Colonic mucosa (tissue), 4 donors: ENCODE measurements around the gene PEG3. TPM values are rescaled to one million over a fixed set of nuclear protein-coding genes. Genes with fewer than 3 reads are reported as not detected.

Source experiments
- DNase-seq: peaks from one replicate; pipeline ENCODE4 v3.0.0-alpha.2; 2020
- H3K27ac ChIP-seq: fragments of 200-600 bp; one replicate; pipeline ENCODE4 v1.8.0; 2021
- H3K27me3 ChIP-seq: fragments of 200-600 bp; one replicate; pipeline ENCODE4 v1.8.0; 2021
- H3K36me3 ChIP-seq: fragments of 200-600 bp; one replicate; pipeline ENCODE4 v1.8.0; 2021
- H3K4me1 ChIP-seq: fragments of 200-600 bp; one replicate; pipeline ENCODE4 v1.8.0; 2021; ENCODE audit warnings: mild to moderate bottlenecking
- H3K4me3 ChIP-seq: fragments of 200-600 bp; one replicate; pipeline ENCODE4 v1.8.0; 2021
- H3K9ac ChIP-seq, 2 donors: one replicate each; pipeline ENCODE4 v1.7.0; 2013; ENCODE audit warnings: control low read depth in 2 of 2, low read depth in 2 of 2, low read length in 2 of 2
- H3K9me3 ChIP-seq: fragments of 200-600 bp; one replicate; pipeline ENCODE4 v1.8.0; 2021
- CTCF ChIP-seq: fragments of 200-600 bp; IDR thresholded peaks from one replicate; pipeline ENCODE4 v1.8.0; 2022; ENCODE audit warnings: antibody characterized with exemption, mild to moderate bottlenecking
- intact Hi-C: fragments of 100-400 bp; cut with DNase I; formaldehyde crosslinking; loops from one replicate; pipeline ENCODE4 v1.14.1; 2022
- total RNA-seq, 2 donors: library from RNA; stranded (reverse); fragmentation: NEBNext Ultra II Directional in 1 of 2; extraction: Animal tissue kit (Norgen Biotek cat#: 25700) in 1 of 2; gene quantifications; one replicate each; pipeline ENCODE4 v1.2.1, GENCODE V29; 2021
- donor health status: healthy.
- donor health status: DM: no; HTN: no; CAD: no.
- donor health status: DM: no; HTN: no; CAD: no.

Gene PEG3
- total RNA-seq, 2 donors from 2014 or later, result 1.4 to 2.8 TPM

GRCh38 chr19:56814656-56815055 is 25.9 kb downstream of the PEG3 start:
- no peak for TF ChIP-seq CTCF
- Histone ChIP-seq H3K9ac (no peak overlapping the region), H3K36me3 (no peaks in the 10 kb centered on the region), H3K27me3 (no peaks in the 10 kb centered on the region), H3K4me3 (no peak overlapping the region), H3K9me3 (no peaks in the 10 kb centered on the region), H3K27ac (no peak overlapping the region), H3K4me1 (no peaks in the 10 kb centered on the region)
- intact Hi-C loops, result no loop called here
- no peak for DNase-seq

DNA sequence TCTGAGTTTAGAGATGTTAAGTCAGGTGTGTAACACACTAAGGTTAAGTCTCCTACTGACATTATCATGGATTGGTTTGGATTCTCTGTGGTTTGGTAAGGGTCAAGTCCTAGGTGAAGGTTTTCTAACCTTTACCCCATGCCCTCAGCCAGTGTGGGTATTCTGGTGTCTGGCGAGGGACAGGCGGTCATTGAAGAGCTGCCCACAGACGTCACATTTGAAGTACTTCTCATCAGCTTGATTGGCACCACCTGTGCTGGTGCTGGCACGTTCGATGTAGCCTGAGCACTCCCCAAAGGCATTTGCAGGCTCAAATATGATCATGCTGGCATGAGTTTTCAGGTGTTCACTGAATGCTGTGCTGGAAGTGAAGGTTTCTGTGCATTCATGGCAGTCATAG is 27.0 kb downstream of the PEG3 start:
- H3K9ac ChIP-seq, result no peak overlapping the region
- H3K4me3 ChIP-seq, result no peak overlapping the region
- no peaks in the 10 kb centered on the region for H3K9me3 ChIP-seq
- TF ChIP-seq CTCF, result no peak
- no peak overlapping the region for H3K27ac ChIP-seq
- intact Hi-C loops, result no loop called here
- no peaks in the 10 kb centered on the region for H3K36me3 ChIP-seq
- H3K27me3 ChIP-seq, result no peaks in the 10 kb centered on the region
- DNase-seq, result no peak
- H3K4me1 ChIP-seq, result no peaks in the 10 kb centered on the region

GRCh38 chr19:56811480-56811879 is 29.0 kb downstream of the PEG3 start:
- no peaks in the 10 kb centered on the region for H3K9me3 ChIP-seq
- no peak overlapping the region for H3K4me3 ChIP-seq
- H3K36me3 ChIP-seq, result no peaks in the 10 kb centered on the region
- no peaks in the 10 kb centered on the region for H3K4me1 ChIP-seq
- no peaks in the 10 kb centered on the region for H3K27me3 ChIP-seq
- no peak overlapping the region for H3K9ac ChIP-seq
- TF ChIP-seq CTCF, result no peak
- H3K27ac ChIP-seq, result no peak overlapping the region
- no peak for DNase-seq
- intact Hi-C loops, result no loop called here

DNA sequence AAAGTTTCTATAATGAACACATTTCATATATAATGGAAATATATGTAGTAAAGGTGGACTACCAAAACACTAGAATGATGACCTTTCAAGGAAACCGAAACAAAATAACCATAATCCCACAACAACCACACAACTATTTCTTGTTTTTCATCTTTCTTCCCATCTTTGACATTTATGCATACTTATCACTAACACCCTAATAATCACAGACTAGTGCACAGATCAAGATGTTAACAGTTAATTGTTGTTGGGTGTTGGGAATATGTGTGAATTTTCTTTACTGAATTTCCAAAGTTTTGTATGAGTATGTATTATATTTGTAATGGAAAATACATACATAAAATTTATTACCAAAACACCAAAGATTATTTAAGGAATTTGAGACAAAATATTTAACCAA is 30.3 kb downstream of the PEG3 start:
- no peaks in the 10 kb centered on the region for H3K36me3 ChIP-seq
- no peaks in the 10 kb centered on the region for H3K4me1 ChIP-seq
- no peaks in the 10 kb centered on the region for H3K27me3 ChIP-seq
- no peak for TF ChIP-seq CTCF
- no peak for DNase-seq
- no peak overlapping the region for H3K27ac ChIP-seq
- no peak overlapping the region for H3K9ac ChIP-seq
- no peak overlapping the region for H3K4me3 ChIP-seq
- intact Hi-C loops, result no loop called here
- no peaks in the 10 kb centered on the region for H3K9me3 ChIP-seq

- Histone ChIP-seq H3K27me3 (no peaks in the 10 kb centered on the region), H3K27ac (no peak overlapping the region), H3K9me3 (no peaks in the 10 kb centered on the region), H3K4me3 (no peak overlapping the region), H3K36me3 (no peaks in the 10 kb centered on the region), H3K9ac (no peak overlapping the region), H3K4me1 (no peaks in the 10 kb centered on the region)
- DNase-seq, result no peak
- intact Hi-C loops, result no loop called here
- no peak for TF ChIP-seq CTCF
These were observed 31.7 kb downstream of the PEG3 start for GRCh38 chr19:56808717-56809392.
